Caco-2 (cell line): ENCODE measurements around the gene HOXA7. TPM values are rescaled to one million over a fixed set of nuclear protein-coding genes. Genes with fewer than 3 reads are reported as not detected.

ENCODE experiments used
- BruUV-seq: library from RNA; stranded (reverse); fragments of 400-500 nt; replicated peaks from 2 replicates; lab custom pipeline; 2021; lab: Mats Ljungman, UMichigan
- CTCF ChIA-PET: fragments of 300-600 bp; sonication (Branson Sonifier 250); formaldehyde crosslinking; loops from one replicate; lab custom pipeline; 2022; ENCODE audit warnings: antibody characterized with exemption; lab: Charles Lee
- POLR2A ChIA-PET: fragments of 300-600 bp; sonication (Branson Sonifier 250); formaldehyde crosslinking; loops from one replicate; lab custom pipeline; 2022; ENCODE audit warnings: antibody characterized with exemption; lab: Charles Lee
- DNase-seq, 2 experiments: peaks; one replicate each; pipeline versions ENCODE4 v3.0.0 to v3.0.0-alpha.2; 2020 to 2022
- H3K27me3 ChIP-seq: replicated peaks from 2 replicates; pipeline ENCODE4 v1.6.0; 2011; ENCODE audit warnings: low read length; ENCODE audit not compliant: control insufficient read depth, insufficient read depth
- H3K36me3 ChIP-seq: 2 replicates; pipeline ENCODE4 v1.5.1; 2011; ENCODE audit warnings: low read length; ENCODE audit not compliant: control insufficient read depth, insufficient read depth
- H3K4me1 ChIP-seq: fragments of 250-450 bp; sonication (Bioruptor Pico); 2 replicates; pipeline ENCODE4 v1.5.1; 2020; ENCODE audit warnings: mild to moderate bottlenecking
- H3K4me3 ChIP-seq: 2 replicates; pipeline ENCODE4 v1.5.1; 2011; ENCODE audit warnings: low read depth, mild to moderate bottlenecking, control low read depth, low read length
- H3K9me3 ChIP-seq: fragments of 250-450 bp; sonication (Bioruptor Pico); 2 replicates; pipeline ENCODE4 v1.5.1; 2020; ENCODE audit warnings: mild to moderate bottlenecking, moderate library complexity
- H3K27ac Mint-ChIP-seq: one replicate; pipeline ENCODE4 v1.8.0; 2022; ENCODE audit warnings: mixed read lengths; ENCODE audit not compliant: unreplicated experiment
- H3K27me3 Mint-ChIP-seq: one replicate; pipeline ENCODE4 v1.8.0; 2022; ENCODE audit warnings: mixed read lengths; ENCODE audit not compliant: insufficient read depth, unreplicated experiment
- H3K36me3 Mint-ChIP-seq: one replicate; pipeline ENCODE4 v1.8.0; 2022; ENCODE audit warnings: mild to moderate bottlenecking, mixed read lengths; ENCODE audit not compliant: insufficient read depth, unreplicated experiment
- H3K4me1 Mint-ChIP-seq: one replicate; pipeline ENCODE4 v1.8.0; 2022; ENCODE audit warnings: low read depth, mixed read lengths; ENCODE audit not compliant: unreplicated experiment
- H3K4me3 Mint-ChIP-seq: one replicate; pipeline ENCODE4 v1.8.0; 2022; ENCODE audit warnings: mild to moderate bottlenecking, moderate library complexity, mixed read lengths; ENCODE audit not compliant: unreplicated experiment
- H3K9me3 Mint-ChIP-seq: one replicate; pipeline ENCODE4 v1.8.0; 2022; ENCODE audit warnings: mixed read lengths; ENCODE audit not compliant: unreplicated experiment
- CTCF ChIP-seq, 2 experiments: fragments of 200-600 bp in 1 of 2; IDR thresholded peaks; 1 replicate in 1 of 2; 2 replicates in 1 of 2; pipeline versions ENCODE4 v1.5.1 to v1.8.0; 2011 to 2022; ENCODE audit warnings: antibody characterized with exemption in 1 of 2, control low read depth in 1 of 2, inconsistent platforms in 1 of 2, low read depth in 1 of 2, low read length in 1 of 2, mild to moderate bottlenecking in 1 of 2, moderate library complexity in 1 of 2; ENCODE audit not compliant: insufficient read depth in 1 of 2, severe bottlenecking in 1 of 2, unreplicated experiment in 1 of 2
- intact Hi-C: fragments of 100-400 bp; cut with micrococcal nuclease; formaldehyde crosslinking; loops from one replicate; pipeline ENCODE4 v1.10.0; 2022; ENCODE audit not compliant: unreplicated experiment
- total RNA-seq: library from RNA; stranded (reverse); gene quantifications from 2 replicates; pipeline ENCODE4 v1.2.3, GENCODE V29; 2022

HOXA7 gene
- total RNA-seq, 1 experiment from 2014 or later: 19.9 TPM

GRCh38 chr7:27161214-27161720 is 4.8 kb upstream of the HOXA7 start:
- Mint-ChIP-seq H3K27me3 (no peaks in the 10 kb centered on the region), H3K4me3 (peak overlapping the region; percentile 77), H3K9me3 (no peaks in the 10 kb centered on the region), H3K27ac (no peak overlapping the region), H3K36me3 (peaks cover 8% of the 10 kb centered on the region), H3K4me1 (peaks cover 14% of the 10 kb centered on the region)
- Histone ChIP-seq H3K36me3 (no peaks in the 10 kb centered on the region), H3K27me3 (no peaks in the 10 kb centered on the region), H3K4me3 (peak overlapping the region; percentile 73), H3K9me3 (no peaks in the 10 kb centered on the region), H3K4me1 (peaks cover 7% of the 10 kb centered on the region)
- intact Hi-C loops: loop anchor here (1.0 to 10.0 kb wide), 6 partner anchors 10 to 1266 kb away; partner anchors contain the start of genes CBX3, HNRNPA2B1 and SKAP2
- POLR2A ChIA-PET: interaction anchor here (0.6 to 1.3 kb wide), 5 partner anchors 30 to 296 kb away, joined by 3 to 10 read pairs (median 3); partner anchors contain the start of gene HOXA4
- BruUV-seq: no TSS peak
- TF ChIP-seq CTCF (IDR thresholded peaks at IDR 0.05; ENCODE audit: insufficient read depth in 1 of 2, low read depth in 1 of 2, low read length in 1 of 2, severe bottlenecking in 1 of 2, unreplicated experiment in 1 of 2): no peak
- CTCF ChIA-PET: interaction anchor here (0.6 to 2.8 kb wide), 25 partner anchors 9 to 1496 kb away, joined by 3 to 51 read pairs (median 4); partner anchors contain the start of genes HOXA3 and SKAP2
- peak in 1 of 2 experiments; percentile 36 for DNase-seq

- POLR2A ChIA-PET: interaction anchor here (0.6 to 1.3 kb wide), 6 partner anchors 10 to 296 kb away, joined by 3 to 10 read pairs (median 4); partner anchors contain the start of gene HOXA4
- intact Hi-C loops: loop anchor here (1.0 to 10.0 kb wide), 6 partner anchors 9 to 1266 kb away; partner anchors contain the start of genes CBX3, HNRNPA2B1 and SKAP2
- H3K36me3 Mint-ChIP-seq: peaks cover 14% of the 10 kb centered on the region
- Histone ChIP-seq H3K4me1 (peaks cover 7% of the 10 kb centered on the region), H3K9me3 (no peaks in the 10 kb centered on the region), H3K36me3 (no peaks in the 10 kb centered on the region), H3K4me3 (peak overlapping the region; percentile 73), H3K27me3 (no peaks in the 10 kb centered on the region)
- DNase-seq: peak; percentile 84 to 93
- peaks cover 14% of the 10 kb centered on the region for H3K4me1 Mint-ChIP-seq
- BruUV-seq: no TSS peak
- peak overlapping the region; percentile 77 for H3K4me3 Mint-ChIP-seq
- CTCF ChIA-PET: interaction anchor here (0.6 to 2.8 kb wide), 26 partner anchors 9 to 1497 kb away, joined by 3 to 51 read pairs (median 4); partner anchors contain the start of genes HOXA3 and SKAP2
- H3K27ac Mint-ChIP-seq: no peak overlapping the region
- peak; percentile 94 to 98 for TF ChIP-seq CTCF (IDR thresholded peaks at IDR 0.05; ENCODE audit: insufficient read depth in 1 of 2, low read depth in 1 of 2, low read length in 1 of 2, severe bottlenecking in 1 of 2, unreplicated experiment in 1 of 2)
- no peaks in the 10 kb centered on the region for H3K9me3 Mint-ChIP-seq
- H3K27me3 Mint-ChIP-seq: no peaks in the 10 kb centered on the region
Measured at GRCh38 chr7:27160546-27161213, 4.2 kb upstream of the HOXA7 start.

DNA sequence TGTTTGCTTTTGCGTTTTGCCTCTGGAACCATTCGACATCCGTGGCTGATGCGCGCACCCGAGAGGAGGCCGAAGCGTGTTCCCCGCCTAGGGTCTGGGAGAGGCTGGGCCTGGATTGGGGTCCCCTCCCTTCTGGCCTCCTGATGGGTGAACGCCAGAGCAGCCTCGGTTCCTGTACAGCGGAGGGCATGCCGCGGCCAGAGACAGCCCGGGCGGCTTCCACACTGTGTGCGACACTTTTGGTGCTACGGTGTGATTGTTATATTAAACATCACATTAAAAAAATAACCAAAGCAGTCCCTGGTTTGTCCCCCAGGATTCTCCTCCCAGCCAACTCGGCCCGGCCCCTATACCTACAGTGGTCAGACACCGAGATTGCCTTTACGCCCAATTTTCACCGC is 3.7 kb upstream of the HOXA7 start:
- Mint-ChIP-seq H3K27me3 (no peaks in the 10 kb centered on the region), H3K9me3 (no peaks in the 10 kb centered on the region), H3K36me3 (peaks cover 18% of the 10 kb centered on the region), H3K4me1 (peaks cover 14% of the 10 kb centered on the region), H3K4me3 (peak overlapping the region; percentile 77), H3K27ac (no peak overlapping the region)
- no peaks in the 10 kb centered on the region for H3K27me3 ChIP-seq
- intact Hi-C loops: loop anchor here (2.0 to 10.0 kb wide), 5 partner anchors 298 to 1265 kb away; partner anchors contain the start of genes CBX3, HNRNPA2B1 and SKAP2
- no TSS peak for BruUV-seq
- no peaks in the 10 kb centered on the region for H3K9me3 ChIP-seq
- no peak for TF ChIP-seq CTCF (IDR thresholded peaks at IDR 0.05; ENCODE audit: insufficient read depth in 1 of 2, low read depth in 1 of 2, low read length in 1 of 2, severe bottlenecking in 1 of 2, unreplicated experiment in 1 of 2)
- ChIA-PET CTCF (interaction anchor here (0.6 to 2.8 kb wide), 13 partner anchors 8 to 791 kb away, joined by 3 to 51 read pairs (median 5); partner anchors contain the start of genes HOXA3 and SKAP2), POLR2A (interaction anchor here (0.7 to 1.3 kb wide), 3 partner anchors 9 to 38 kb away, joined by 3 to 5 read pairs (median 3); partner anchors contain the start of gene HOXA4)
- peaks cover 7% of the 10 kb centered on the region for H3K4me1 ChIP-seq
- peak overlapping the region; percentile 73 for H3K4me3 ChIP-seq
- H3K36me3 ChIP-seq: no peaks in the 10 kb centered on the region
- DNase-seq: peak in 1 of 2 experiments; percentile 17
